GM20000 (cell line): Measurements from ENCODE around the gene DIS3L.
"Not testable (repeated sequence)": the region's sequence is repeated elsewhere in the genome, so short reads cannot be mapped to it uniquely, and the experiment has no call there.

Experiments
- DNase-seq: peaks from one replicate; pipeline ENCODE4 v3.0.0; 2012; ENCODE audit warnings: low spot score
- TF ChIP-seq, protein P1 (sequence below): IDR thresholded peaks from 2 replicates; pipeline ENCODE4 v1.5.1; 2012; ENCODE audit warnings: mild to moderate bottlenecking, control low read depth; ENCODE audit errors: extremely low read depth, missing control alignments

Gene DIS3L

DNA sequence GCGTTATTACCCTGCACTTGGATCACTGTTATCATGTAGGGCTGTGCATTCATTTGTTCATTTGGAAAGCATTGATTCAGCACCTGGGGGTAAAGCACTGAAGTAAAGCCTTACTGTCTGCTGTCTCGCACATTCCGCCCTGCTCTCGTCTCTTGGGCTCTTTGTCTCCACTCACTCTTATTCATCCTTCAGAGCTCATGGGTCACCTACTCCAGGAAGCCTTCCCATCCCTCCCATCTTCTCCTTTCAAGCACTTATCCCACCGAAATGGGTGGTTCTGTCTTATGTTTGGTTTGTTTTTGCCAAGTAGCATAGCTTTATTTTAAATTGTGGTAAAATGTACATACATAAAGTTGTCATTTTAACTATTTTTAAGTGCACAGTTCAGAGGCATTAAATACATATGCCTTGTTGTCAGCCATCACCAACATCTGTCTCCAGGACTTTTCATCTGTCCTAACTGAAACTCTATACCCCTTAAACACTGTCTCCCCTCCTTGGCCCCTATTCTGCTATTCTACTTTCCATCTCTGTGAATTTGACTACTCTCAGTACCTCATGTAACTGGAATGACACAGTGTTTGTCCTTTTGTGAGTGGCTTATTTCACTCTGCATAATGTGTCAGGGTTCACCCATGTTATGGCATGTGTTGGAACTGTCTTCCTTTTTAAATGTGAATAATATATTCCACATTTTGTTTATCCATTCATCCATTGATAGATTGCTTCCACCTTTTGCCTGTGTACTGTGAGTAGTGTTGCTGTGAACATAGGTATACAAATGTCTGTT lies 9.3 kb downstream of the DIS3L start:
- no peak for DNase-seq
- TF ChIP-seq, protein P1, sequence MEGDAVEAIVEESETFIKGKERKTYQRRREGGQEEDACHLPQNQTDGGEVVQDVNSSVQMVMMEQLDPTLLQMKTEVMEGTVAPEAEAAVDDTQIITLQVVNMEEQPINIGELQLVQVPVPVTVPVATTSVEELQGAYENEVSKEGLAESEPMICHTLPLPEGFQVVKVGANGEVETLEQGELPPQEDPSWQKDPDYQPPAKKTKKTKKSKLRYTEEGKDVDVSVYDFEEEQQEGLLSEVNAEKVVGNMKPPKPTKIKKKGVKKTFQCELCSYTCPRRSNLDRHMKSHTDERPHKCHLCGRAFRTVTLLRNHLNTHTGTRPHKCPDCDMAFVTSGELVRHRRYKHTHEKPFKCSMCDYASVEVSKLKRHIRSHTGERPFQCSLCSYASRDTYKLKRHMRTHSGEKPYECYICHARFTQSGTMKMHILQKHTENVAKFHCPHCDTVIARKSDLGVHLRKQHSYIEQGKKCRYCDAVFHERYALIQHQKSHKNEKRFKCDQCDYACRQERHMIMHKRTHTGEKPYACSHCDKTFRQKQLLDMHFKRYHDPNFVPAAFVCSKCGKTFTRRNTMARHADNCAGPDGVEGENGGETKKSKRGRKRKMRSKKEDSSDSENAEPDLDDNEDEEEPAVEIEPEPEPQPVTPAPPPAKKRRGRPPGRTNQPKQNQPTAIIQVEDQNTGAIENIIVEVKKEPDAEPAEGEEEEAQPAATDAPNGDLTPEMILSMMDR: no peak

DNA sequence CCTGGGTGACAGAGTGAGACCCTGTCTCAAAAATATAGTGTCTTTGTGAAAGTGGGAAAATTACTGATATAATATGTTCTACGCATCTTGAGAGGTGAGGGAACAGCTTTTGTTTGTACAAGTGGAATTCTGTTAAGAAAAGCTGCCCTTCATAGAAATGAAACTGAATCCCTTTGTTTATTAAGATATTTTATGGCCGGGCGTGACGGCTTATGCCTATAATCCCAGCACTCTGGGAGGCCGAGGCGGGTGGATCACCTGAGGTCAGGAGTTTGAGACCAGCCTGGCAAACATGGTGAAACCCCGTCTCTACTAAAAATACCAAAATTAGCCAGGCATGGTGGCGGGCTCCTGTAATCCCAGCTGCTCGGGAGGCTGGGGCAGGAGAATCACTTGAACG lies 11.1 kb downstream of the DIS3L start:
- not testable (repeated sequence) for DNase-seq

DNA sequence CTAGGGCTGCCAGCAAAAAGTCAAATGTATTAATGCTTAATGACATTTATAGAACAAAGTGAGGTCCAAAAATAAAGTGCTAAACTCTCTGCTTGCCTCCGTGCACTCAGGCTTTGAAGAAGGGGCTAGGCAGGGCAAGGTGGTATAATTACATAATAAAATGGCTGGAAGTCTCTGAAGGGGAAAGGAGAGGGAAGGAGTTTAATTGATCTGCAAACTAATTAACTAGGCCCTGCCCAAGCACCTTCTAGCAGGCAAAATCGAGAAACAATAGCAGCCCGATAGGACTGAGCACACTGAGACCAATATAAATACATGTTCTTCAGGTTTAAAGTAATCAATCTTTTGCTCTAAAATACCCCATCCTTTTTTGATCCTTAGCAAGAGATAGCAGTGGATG lies 13.0 kb downstream of the DIS3L start:
- TF ChIP-seq, protein P1: no peak
- DNase-seq: no peak

DNA sequence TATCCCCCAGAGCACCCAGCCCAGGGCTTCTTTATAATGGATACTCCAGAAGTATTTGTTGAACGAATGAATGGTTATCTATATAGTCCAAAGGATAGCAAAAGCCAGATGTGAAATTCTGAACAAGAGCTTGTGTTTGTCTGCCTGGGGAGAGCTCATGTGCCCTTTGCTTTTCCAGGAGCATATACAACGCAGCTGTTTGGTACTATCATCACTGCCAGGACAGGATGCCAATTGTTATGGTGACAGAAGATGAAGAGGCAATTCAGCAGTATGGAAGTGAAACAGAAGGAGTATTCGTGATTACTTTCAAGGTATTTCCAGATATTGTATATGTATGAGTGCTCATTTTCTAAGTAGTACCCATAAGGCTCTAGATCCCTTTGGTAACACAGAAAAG lies 15.2 kb downstream of the DIS3L start:
- no peak for DNase-seq
- TF ChIP-seq, protein P1: no peak

DNA sequence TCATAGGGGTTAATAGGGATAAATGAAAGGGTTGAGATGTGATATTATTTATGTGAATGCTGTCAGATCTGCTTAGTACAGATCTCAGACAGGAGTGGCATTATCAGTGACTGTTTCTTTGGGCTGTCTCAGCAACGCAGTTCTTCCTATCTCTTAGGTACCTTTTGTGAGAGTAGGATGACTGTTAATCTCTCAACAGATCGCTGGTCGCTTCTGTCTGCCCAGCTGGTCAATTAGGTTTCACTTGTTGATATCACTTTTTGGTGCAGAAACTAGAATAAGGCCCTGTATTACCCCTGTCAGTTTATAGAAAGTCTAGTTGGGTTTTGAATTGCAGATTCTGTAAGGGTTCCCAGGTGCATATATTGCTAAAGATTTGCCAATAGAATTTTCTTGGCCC lies 16.5 kb downstream of the DIS3L start:
- TF ChIP-seq, protein P1: no peak
- no peak for DNase-seq

DNA sequence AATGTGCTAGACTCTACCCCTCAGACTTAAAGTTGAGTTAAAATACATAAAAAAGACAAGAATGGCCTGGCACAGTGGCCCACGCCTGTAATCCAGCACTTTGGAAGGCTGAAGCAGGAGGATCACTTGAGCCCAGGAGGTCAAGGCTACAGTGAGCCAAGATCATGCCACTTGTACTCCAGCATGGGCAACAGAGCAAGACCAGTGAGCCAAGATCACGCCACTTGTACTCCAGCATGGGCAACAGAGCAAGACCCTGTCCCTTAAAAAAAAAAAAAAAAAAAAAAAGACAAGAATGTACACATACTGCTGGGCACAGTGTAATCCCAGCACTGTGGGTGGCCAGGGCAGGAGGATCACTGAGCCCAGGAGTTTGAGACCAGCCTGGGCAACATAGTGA lies 17.4 kb downstream of the DIS3L start:
- no peak for DNase-seq
- TF ChIP-seq, protein P1: no peak

DNA sequence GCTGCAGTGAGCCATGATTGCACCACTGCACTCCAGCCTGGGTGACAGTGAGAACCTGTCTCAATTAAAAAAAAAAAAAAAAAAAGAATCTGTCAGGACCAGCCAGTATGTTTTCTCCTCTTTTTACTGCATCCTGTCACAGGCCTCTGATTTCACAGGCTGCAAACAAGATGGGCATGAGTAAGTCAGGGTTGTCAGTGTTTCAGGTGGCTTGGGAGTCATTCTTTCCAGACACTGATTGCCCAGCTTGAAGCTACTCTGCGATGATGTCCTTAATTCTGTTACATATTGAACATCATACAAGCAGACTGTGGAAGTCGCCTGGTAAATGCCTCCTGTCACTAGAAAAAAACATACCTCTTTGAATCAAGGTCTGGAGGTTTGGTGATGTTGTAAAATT lies 18.8 kb downstream of the DIS3L start:
- TF ChIP-seq, protein P1: no peak

DNA sequence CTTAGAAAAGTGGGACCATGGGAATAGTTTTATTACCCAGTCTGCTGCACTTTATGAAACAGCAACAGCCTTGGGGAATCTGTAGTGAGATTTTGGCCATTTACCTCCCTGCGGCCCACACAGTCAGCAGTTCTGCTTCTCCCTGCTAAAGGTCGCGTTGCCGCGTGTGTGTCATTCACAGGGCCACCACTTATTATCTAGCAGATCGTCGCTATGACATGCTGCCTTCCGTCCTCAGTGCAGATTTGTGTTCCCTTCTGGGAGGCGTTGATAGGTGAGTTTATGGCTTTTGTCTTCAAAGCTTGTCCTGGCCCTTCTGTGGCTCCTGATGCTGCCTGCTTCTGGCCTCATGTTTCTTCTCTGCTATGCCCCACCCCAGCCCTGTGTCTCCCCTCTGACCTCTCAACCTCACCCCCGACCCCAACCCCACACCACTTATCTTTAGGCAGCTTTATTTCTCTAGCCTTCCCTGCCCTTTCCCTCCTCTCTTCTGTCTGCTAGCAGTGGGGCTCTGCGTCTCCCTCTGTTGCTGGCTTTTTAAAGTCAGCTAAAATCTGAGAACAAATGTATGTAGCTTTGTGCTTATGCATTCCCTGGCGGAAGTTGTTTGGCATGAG lies 30.1 kb downstream of the DIS3L start:
- TF ChIP-seq, protein P1: no peak
- no peak for DNase-seq

More for the DNA sequence above, 18.8 kb downstream of the DIS3L start:
- DNase-seq: no peak
